ENCODE results near the gene STYXL1.

STYXL1 gene

DNA sequence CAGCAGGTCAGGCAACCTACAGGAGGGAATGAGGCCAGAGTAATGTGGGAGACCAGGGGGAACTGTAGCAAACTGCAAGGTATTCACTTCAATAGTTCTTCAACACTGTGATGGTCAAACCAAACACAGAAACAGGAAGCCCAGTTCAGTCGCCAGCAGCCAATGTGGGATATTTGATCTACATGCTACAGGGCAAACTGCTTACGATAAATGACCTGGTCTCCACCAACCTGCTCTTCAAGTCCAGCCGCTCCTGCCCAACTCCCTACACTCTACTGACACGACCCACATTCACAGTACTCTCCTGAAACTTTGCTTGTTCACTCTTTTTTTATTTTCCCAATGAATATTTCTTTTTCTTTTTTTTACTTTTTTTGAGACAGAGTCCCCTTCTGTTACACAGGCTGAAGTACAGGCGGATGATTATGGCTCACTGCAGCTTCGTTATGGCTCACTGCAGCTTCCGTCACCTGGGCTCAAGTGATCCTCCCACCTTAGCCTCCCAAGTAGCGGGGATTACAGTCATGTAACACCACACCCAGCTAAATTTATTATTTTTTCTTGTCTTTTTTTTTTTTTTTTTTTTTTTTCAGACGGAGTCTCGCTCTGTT is 42.2 kb upstream of the STYXL1 start:
- TF ChIP-seq CREB1 (IDR thresholded peaks at IDR 0.05; ENCODE audit: low read depth): no peak
- no peak for TF ChIP-seq ZBTB7A (IDR thresholded peaks at IDR 0.05; ENCODE audit: low read depth)
- TF ChIP-seq, protein P1, sequence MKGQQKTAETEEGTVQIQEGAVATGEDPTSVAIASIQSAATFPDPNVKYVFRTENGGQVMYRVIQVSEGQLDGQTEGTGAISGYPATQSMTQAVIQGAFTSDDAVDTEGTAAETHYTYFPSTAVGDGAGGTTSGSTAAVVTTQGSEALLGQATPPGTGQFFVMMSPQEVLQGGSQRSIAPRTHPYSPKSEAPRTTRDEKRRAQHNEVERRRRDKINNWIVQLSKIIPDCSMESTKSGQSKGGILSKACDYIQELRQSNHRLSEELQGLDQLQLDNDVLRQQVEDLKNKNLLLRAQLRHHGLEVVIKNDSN (IDR thresholded peaks at IDR 0.05): no peak
- no peak for TF ChIP-seq EGR1 (IDR thresholded peaks at IDR 0.05)
- TF ChIP-seq FOXM1 (IDR thresholded peaks at IDR 0.05; ENCODE audit: borderline replicate concordance, low read depth): 0 out of 2 replicates have a peak, but pooled peaks have one; percentile 26
- no peak for TF ChIP-seq CEBPB (IDR thresholded peaks at IDR 0.05)
- no peak; the same call in 1 of the 2 replicates for TF ChIP-seq YY1 (IDR thresholded peaks at IDR 0.05; ENCODE audit: low read depth)
- TF ChIP-seq NFIC (IDR thresholded peaks at IDR 0.05): no peak
- TF ChIP-seq TAF1 (IDR thresholded peaks at IDR 0.05; ENCODE audit: low read depth): no peak
- TF ChIP-seq TCF12 (IDR thresholded peaks at IDR 0.05; ENCODE audit: low read depth): peak; percentile 60
- TF ChIP-seq EP300 (IDR thresholded peaks at IDR 0.05; ENCODE audit: borderline replicate concordance): peak; percentile 36; the same call in 1 of the 2 replicates
- no peak for TF ChIP-seq RAD21 (IDR thresholded peaks at IDR 0.05; ENCODE audit: low read depth)
- TF ChIP-seq, protein P2, sequence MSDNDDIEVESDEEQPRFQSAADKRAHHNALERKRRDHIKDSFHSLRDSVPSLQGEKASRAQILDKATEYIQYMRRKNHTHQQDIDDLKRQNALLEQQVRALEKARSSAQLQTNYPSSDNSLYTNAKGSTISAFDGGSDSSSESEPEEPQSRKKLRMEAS (IDR thresholded peaks at IDR 0.05): no peak
- peak; percentile 12; the same call in 1 of the 2 replicates for TF ChIP-seq TEAD4 (IDR thresholded peaks at IDR 0.05)
- TF ChIP-seq, protein P3, sequence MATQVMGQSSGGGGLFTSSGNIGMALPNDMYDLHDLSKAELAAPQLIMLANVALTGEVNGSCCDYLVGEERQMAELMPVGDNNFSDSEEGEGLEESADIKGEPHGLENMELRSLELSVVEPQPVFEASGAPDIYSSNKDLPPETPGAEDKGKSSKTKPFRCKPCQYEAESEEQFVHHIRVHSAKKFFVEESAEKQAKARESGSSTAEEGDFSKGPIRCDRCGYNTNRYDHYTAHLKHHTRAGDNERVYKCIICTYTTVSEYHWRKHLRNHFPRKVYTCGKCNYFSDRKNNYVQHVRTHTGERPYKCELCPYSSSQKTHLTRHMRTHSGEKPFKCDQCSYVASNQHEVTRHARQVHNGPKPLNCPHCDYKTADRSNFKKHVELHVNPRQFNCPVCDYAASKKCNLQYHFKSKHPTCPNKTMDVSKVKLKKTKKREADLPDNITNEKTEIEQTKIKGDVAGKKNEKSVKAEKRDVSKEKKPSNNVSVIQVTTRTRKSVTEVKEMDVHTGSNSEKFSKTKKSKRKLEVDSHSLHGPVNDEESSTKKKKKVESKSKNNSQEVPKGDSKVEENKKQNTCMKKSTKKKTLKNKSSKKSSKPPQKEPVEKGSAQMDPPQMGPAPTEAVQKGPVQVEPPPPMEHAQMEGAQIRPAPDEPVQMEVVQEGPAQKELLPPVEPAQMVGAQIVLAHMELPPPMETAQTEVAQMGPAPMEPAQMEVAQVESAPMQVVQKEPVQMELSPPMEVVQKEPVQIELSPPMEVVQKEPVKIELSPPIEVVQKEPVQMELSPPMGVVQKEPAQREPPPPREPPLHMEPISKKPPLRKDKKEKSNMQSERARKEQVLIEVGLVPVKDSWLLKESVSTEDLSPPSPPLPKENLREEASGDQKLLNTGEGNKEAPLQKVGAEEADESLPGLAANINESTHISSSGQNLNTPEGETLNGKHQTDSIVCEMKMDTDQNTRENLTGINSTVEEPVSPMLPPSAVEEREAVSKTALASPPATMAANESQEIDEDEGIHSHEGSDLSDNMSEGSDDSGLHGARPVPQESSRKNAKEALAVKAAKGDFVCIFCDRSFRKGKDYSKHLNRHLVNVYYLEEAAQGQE (IDR thresholded peaks at IDR 0.05; ENCODE audit: low read depth): no peak

DNA sequence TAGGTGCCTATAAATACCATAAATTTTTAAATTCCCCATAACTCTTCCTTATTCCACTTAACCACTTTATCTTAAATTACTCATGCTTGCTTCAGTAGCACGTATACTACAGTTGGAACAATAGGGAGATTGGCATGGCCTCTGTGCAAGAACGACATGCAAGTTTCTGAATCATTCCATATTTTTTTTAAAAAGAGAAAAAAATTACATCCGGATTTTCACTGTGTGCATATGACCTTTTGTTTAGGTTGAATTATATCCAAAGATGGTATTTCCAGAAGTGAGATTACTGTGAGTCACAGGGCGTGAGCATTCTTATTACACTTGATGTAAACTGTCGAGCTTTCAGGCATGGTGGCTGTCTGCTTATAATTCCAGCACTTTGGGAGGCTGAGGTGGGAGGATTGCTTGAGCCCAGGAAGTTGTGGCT is 39.6 kb upstream of the STYXL1 start:
- TF ChIP-seq YY1 (IDR thresholded peaks at IDR 0.05; ENCODE audit: low read depth) (0 out of 2 replicates have a peak, but pooled peaks have one; percentile 46), FOXM1 (IDR thresholded peaks at IDR 0.05; ENCODE audit: borderline replicate concordance, low read depth) (peak; percentile 74), EP300 (IDR thresholded peaks at IDR 0.05; ENCODE audit: borderline replicate concordance) (peak; percentile 76), TEAD4 (IDR thresholded peaks at IDR 0.05) (peak; percentile 45; the same call in 1 of the 2 replicates), RAD21 (IDR thresholded peaks at IDR 0.05; ENCODE audit: low read depth) (peak; percentile 0; the same call in 1 of the 2 replicates), TCF12 (IDR thresholded peaks at IDR 0.05; ENCODE audit: low read depth) (peak; percentile 60), NFIC (IDR thresholded peaks at IDR 0.05) (peak; percentile 22; the same call in 1 of the 2 replicates)
- TF ChIP-seq, protein P2 (IDR thresholded peaks at IDR 0.05): peak; percentile 46; the same call in 1 of the 2 replicates

DNA sequence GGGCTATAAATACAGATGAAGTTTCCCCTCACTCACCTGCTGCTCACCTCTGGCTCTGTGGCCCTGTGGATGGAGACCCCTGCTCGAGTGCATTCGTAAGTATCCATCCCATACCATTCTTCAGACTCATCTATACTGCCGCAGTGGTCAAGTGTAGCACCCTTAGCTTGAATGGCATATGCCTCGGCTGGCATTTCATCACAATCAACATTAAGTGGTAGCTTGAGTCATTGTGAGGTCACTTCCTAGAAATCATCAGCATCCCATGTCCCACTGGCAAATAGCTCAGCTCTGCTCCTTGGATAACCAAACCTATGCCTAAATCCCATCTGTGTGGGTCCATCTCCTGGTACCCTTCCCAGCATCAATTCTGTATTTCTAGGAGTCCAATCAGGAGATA is 38.3 kb upstream of the STYXL1 start:
- TF ChIP-seq, protein P1 (IDR thresholded peaks at IDR 0.05): peak; percentile 12; the same call in 1 of the 2 replicates
- TF ChIP-seq TAF1 (IDR thresholded peaks at IDR 0.05; ENCODE audit: low read depth): no peak

GRCh38 chr7:76080204-76080603 is 32.4 kb upstream of the STYXL1 start:
- TF ChIP-seq CEBPB (IDR thresholded peaks at IDR 0.05): no peak

DNA sequence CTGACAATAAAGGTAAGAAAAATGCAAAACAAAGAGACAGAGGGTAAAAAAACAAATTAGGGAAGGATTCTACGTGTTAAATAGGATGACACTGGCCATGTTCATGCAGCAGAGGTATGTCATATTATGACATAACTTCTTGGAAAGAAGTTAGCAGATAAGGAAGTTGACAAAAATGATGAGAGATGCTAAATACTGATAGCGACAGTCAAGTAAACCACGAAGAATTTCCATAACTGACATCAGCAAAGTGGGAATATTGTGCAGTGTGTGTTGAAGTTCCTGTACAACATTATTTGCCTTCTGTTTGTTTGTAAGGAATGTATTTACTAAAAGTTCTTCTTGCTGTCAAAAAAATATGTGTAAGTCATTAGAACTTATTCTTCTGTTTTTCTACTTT is 29.6 kb upstream of the STYXL1 start:
- TF ChIP-seq RAD21 (IDR thresholded peaks at IDR 0.05; ENCODE audit: low read depth) (no peak), CREB1 (IDR thresholded peaks at IDR 0.05; ENCODE audit: low read depth) (no peak), EGR1 (IDR thresholded peaks at IDR 0.05) (no peak), FOXM1 (IDR thresholded peaks at IDR 0.05; ENCODE audit: borderline replicate concordance, low read depth) (no peak), TEAD4 (IDR thresholded peaks at IDR 0.05) (no peak), TAF1 (IDR thresholded peaks at IDR 0.05; ENCODE audit: low read depth) (no peak), ZBTB7A (IDR thresholded peaks at IDR 0.05; ENCODE audit: low read depth) (no peak), CEBPB (IDR thresholded peaks at IDR 0.05) (no peak), YY1 (IDR thresholded peaks at IDR 0.05; ENCODE audit: low read depth) (no peak), EP300 (IDR thresholded peaks at IDR 0.05; ENCODE audit: borderline replicate concordance) (no peak), TCF12 (IDR thresholded peaks at IDR 0.05; ENCODE audit: low read depth) (no peak)
- TF ChIP-seq, protein P1 (IDR thresholded peaks at IDR 0.05): no peak
- TF ChIP-seq, protein P2 (IDR thresholded peaks at IDR 0.05): no peak

GRCh38 chr7:76076995-76077394 is 29.2 kb upstream of the STYXL1 start:
- no peak for TF ChIP-seq TEAD4 (IDR thresholded peaks at IDR 0.05)
- TF ChIP-seq, protein P2 (IDR thresholded peaks at IDR 0.05): no peak
- TF ChIP-seq EP300 (IDR thresholded peaks at IDR 0.05; ENCODE audit: borderline replicate concordance): no peak
- TF ChIP-seq, protein P1 (IDR thresholded peaks at IDR 0.05): no peak
- no peak for TF ChIP-seq NFIC (IDR thresholded peaks at IDR 0.05)
- no peak for TF ChIP-seq ZBTB7A (IDR thresholded peaks at IDR 0.05; ENCODE audit: low read depth)
- no peak for TF ChIP-seq FOXM1 (IDR thresholded peaks at IDR 0.05; ENCODE audit: borderline replicate concordance, low read depth)
- TF ChIP-seq YY1 (IDR thresholded peaks at IDR 0.05; ENCODE audit: low read depth): no peak
- TF ChIP-seq CREB1 (IDR thresholded peaks at IDR 0.05; ENCODE audit: low read depth): no peak
- no peak for TF ChIP-seq CEBPB (IDR thresholded peaks at IDR 0.05)
- TF ChIP-seq TAF1 (IDR thresholded peaks at IDR 0.05; ENCODE audit: low read depth): no peak
- no peak for TF ChIP-seq TCF12 (IDR thresholded peaks at IDR 0.05; ENCODE audit: low read depth)
- no peak for TF ChIP-seq EGR1 (IDR thresholded peaks at IDR 0.05)
- TF ChIP-seq, protein P3 (IDR thresholded peaks at IDR 0.05; ENCODE audit: low read depth): no peak
- TF ChIP-seq RAD21 (IDR thresholded peaks at IDR 0.05; ENCODE audit: low read depth): no peak
